HCEC 1CT (cell line): Measurements from ENCODE around the gene CALHM6.
"Not testable (repeated sequence)": the region's sequence is repeated elsewhere in the genome, so short reads cannot be mapped to it uniquely, and the experiment has no call there.

Experiments used
- DNase-seq: peaks from one replicate; pipeline ENCODE4 v3.0.0-alpha.2; 2017

Gene CALHM6

DNA sequence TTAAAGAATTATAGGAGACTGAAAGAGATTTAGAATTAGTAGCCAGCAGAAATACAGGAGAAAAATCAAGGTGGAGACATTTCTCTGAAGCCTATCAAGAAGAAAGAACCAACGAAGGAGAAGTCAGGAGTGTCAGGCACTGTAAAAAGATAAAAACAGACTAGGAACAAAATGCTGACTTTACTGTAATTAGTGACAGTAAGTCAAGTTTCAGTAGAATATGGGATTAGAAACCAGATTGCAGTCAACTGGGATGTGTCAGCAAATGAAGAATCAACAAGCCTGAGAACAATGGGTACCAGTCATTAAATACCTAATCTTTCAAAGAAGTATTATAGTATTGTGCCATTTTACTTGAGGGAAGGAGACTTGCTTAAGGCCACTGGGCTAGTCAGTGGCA is 21.6 kb downstream of the CALHM6 start:
- no peak for DNase-seq

- DNase-seq, result no peak
Observed at GRCh38 chr6:116483616-116484015, 22.4 kb downstream of the CALHM6 start.

DNA sequence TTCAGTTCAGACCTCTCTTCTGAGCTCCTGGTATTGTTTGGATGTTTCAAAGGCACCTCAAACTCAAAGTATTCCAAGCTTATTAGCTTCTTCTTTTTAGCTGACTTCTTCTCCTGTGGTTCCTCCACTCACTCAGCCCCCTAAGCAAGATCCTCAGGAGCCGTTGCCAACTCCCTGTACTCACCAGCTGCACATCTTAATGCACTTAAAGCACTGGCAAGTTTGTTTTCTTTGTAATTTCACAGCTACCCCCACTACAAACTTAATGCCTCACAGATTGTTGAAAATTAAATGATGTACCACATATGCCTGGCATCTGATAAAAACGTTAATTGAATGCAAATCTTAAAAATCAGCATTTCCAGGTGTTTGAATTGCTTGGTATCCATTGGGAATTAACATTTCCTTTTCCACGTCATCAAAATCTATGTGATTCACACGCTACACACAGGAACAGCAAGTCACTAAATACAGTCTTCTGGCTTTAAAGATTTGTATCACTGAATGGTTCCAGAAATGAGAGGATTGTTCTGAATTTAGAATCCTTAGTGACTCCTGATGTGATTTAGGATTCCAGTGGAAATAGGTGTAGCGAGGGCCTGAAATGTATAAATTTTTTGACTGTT is 24.5 kb downstream of the CALHM6 start:
- no peak for DNase-seq

- DNase-seq, result no peak
Observed at GRCh38 chr6:116491610-116492330, 30.6 kb downstream of the CALHM6 start.

GRCh38 chr6:116492331-116493067 is 31.3 kb downstream of the CALHM6 start:
- DNase-seq, result no peak

- DNase-seq, result not testable (repeated sequence)
Observed at GRCh38 chr6:116495161-116495560, 34.0 kb downstream of the CALHM6 start.

- no peak for DNase-seq
Observed at GRCh38 chr6:116497113-116497676, 36.0 kb downstream of the CALHM6 start.

GRCh38 chr6:116500969-116501433 is 39.8 kb downstream of the CALHM6 start:
- DNase-seq, result no peak

DNA sequence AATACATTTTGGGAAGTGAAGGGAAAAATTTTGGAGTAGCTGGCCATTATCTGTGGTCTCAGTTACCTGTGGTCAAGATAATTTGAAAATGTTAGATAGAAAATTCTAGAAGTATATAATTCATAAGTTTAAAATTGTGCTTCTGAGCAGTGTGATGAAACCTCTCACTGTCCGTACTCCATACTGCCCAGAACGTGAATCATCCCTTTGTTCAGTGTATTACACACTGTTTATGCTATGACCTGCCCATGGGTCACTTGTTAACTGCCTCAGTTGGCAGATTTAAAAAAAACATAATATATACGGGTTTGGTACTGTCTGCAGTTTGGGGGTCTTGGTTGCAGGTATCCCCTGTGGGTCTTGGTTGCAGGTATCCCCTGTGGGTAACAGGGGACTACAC is 46.1 kb downstream of the CALHM6 start:
- DNase-seq, result peak; percentile 64

GRCh38 chr6:116508527-116508926 is 47.4 kb downstream of the CALHM6 start:
- no peak for DNase-seq

GRCh38 chr6:116511424-116512110 is 50.4 kb downstream of the CALHM6 start, which contains the start of gene CALHM5:
CALHM5 (plus strand) TSS chr6:116511639; CDS start chr6:116511697, 58 bp downstream.
- peak; percentile 92 for DNase-seq

- DNase-seq, result no peak
Observed at GRCh38 chr6:116512111-116512559, 51.0 kb downstream of the CALHM6 start.

DNA sequence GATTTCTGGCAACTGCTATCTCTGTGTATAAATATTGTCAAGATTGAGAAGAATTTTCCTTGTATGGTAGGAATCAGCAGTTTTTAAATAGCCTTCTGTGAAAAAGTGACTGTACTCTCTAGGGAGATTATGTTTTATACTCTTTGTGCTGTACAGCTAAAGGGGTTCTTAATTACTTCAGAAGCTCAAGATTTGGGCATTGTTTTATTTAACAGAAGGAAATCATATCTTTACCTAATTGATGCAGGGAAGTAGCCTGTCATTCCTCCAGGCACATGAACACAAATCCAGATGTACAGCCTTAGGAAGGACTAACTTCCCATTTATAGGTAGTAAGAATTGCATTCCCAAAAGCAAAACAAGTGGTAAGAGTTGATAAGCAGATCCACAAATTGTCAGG is 51.6 kb downstream of the CALHM6 start:
- DNase-seq, result no peak
